A673 (cell line): Measurements from ENCODE around the gene PTPRK.

Experiments
- EZH2 ChIP-seq: fragments of 200-600 bp; sonication (generic); IDR thresholded peaks from 2 replicates; pipeline ENCODE4 v1.6.1; 2017; ENCODE audit warnings: borderline replicate concordance, low read depth, mild to moderate bottlenecking, mixed read lengths, antibody characterized with exemption, low read length; ENCODE audit not compliant: poor library complexity, severe bottlenecking
- TF ChIP-seq, protein P1 (sequence below): fragments of 300-800, 200-600 bp; sonication (generic); conservative IDR thresholded peaks from 2 replicates; pipeline ENCODE4 v1.5.1; 2017; ENCODE audit warnings: low read depth, mild to moderate bottlenecking, antibody characterized with exemption, low read length, moderate library complexity, mixed read lengths

DNA sequence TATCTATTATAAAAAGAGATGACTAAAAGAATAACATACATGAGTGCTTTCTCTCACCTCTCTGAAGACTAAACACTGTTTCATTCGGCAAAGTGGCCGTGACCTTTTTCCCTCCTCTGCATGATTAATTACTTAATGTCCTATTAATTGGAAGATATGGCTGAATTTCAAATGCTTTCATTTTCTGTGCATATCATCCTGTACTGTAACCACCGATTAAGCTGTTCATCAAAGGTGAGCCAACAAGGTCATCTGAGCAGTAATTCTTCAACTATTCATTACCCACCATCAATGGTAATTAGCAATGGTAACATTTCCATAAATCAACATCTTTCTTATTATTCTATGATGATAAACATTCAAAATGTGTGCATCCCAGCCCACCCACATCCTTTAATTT is 125.2 kb downstream of the PTPRK start:
- no peak for TF ChIP-seq EZH2
- TF ChIP-seq, protein P1, sequence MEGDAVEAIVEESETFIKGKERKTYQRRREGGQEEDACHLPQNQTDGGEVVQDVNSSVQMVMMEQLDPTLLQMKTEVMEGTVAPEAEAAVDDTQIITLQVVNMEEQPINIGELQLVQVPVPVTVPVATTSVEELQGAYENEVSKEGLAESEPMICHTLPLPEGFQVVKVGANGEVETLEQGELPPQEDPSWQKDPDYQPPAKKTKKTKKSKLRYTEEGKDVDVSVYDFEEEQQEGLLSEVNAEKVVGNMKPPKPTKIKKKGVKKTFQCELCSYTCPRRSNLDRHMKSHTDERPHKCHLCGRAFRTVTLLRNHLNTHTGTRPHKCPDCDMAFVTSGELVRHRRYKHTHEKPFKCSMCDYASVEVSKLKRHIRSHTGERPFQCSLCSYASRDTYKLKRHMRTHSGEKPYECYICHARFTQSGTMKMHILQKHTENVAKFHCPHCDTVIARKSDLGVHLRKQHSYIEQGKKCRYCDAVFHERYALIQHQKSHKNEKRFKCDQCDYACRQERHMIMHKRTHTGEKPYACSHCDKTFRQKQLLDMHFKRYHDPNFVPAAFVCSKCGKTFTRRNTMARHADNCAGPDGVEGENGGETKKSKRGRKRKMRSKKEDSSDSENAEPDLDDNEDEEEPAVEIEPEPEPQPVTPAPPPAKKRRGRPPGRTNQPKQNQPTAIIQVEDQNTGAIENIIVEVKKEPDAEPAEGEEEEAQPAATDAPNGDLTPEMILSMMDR, result no peak
